OCI-LY3 (cell line): ENCODE data around the gene EIF2B1.

Experiments
- H2AFZ ChIP-seq: fragments of 200-600, 300-600 bp; shearing (Covaris generic); 2 replicates; pipeline ENCODE4 v1.6.0; 2014; ENCODE audit warnings: antibody characterized with exemption, low read depth, low read length
- H3K27ac ChIP-seq: fragments of 200-600, 300-600 bp; sonication (generic); 2 replicates; pipeline ENCODE4 v1.5.1; 2014; ENCODE audit warnings: mild to moderate bottlenecking, low read length, moderate library complexity, mixed read lengths
- H3K27me3 ChIP-seq: fragments of 200-600, 300-600 bp; sonication (generic); 2 replicates; pipeline ENCODE4 v1.6.1; 2014; ENCODE audit warnings: low read depth, low read length, mixed read lengths
- H3K36me3 ChIP-seq: fragments of 200-600, 300-600 bp; sonication (generic); replicated peaks from 2 replicates; pipeline ENCODE3; 2014; ENCODE audit warnings: low read depth, low read length, mixed read lengths
- H3K4me1 ChIP-seq: fragments of 300-600, 200-600 bp; sonication (generic); 2 replicates; pipeline ENCODE4 v1.6.1; 2014; ENCODE audit warnings: low read length, mixed read lengths
- H3K4me2 ChIP-seq: fragments of 200-600, 300-600 bp; sonication (generic); 2 replicates; pipeline ENCODE4 v1.6.1; 2014; ENCODE audit warnings: low read length, mixed read lengths
- H3K4me3 ChIP-seq: fragments of 300-600, 200-600 bp; sonication (generic); 2 replicates; pipeline ENCODE4 v1.5.1; 2014; ENCODE audit warnings: antibody characterized with exemption, mild to moderate bottlenecking, low read length, moderate library complexity
- H3K79me2 ChIP-seq: fragments of 300-600, 200-600 bp; shearing (Covaris generic); 2 replicates; pipeline ENCODE4 v1.6.1; 2014; ENCODE audit warnings: mild to moderate bottlenecking, low read length, mixed read lengths
- H3K9ac ChIP-seq: fragments of 300-600, 200-600 bp; shearing (Covaris generic); 2 replicates; pipeline ENCODE4 v1.6.0; 2014; ENCODE audit warnings: mild to moderate bottlenecking, low read length, moderate library complexity
- H3K9me3 ChIP-seq: fragments of 200-600, 300-600 bp; shearing (Covaris generic); 2 replicates; pipeline ENCODE4 v1.6.1; 2014; ENCODE audit warnings: low read length, mixed read lengths; ENCODE audit not compliant: insufficient read depth
- H4K20me1 ChIP-seq: fragments of 200-600, 300-600 bp; sonication (generic); 2 replicates; pipeline ENCODE4 v1.6.1; 2016; ENCODE audit warnings: low read length, mixed read lengths; ENCODE audit not compliant: insufficient read depth
- EZH2phosphoT487 ChIP-seq: fragments of 200-600 bp; shearing (Covaris generic); IDR thresholded peaks from 2 replicates; pipeline ENCODE4 v1.6.1; 2018; ENCODE audit warnings: antibody characterized with exemption, mixed run types, low read depth
- TF ChIP-seq, protein P1 (sequence below): fragments of 200-600, 300-600 bp; sonication (generic); IDR thresholded peaks from 2 replicates; pipeline ENCODE4 v1.5.1; 2014; ENCODE audit warnings: antibody characterized with exemption, low read length, low read depth

Gene EIF2B1

DNA sequence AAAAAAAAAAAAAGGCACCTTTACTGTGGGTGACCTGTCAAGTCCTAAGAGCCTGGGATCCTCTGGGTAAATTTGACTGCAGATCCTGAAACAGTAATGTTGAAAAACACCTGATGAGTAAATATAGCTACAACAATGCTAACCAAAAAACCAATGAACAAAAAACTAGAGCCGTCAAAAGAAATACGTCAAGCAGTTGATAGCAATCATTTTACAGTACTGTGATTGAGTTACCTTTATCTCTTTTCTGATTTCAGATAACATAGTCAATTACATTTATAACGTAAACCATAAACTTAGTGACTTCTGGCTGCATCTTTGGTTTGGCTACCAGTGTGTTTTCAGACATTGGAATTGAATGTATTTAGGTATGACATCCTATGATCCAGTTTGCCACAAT, 55.2 kb downstream of the EIF2B1 start:
- peaks cover 14% of the 10 kb centered on the region for H3K4me1 ChIP-seq
- H3K9ac ChIP-seq = no peak overlapping the region
- no peak overlapping the region for H2AFZ ChIP-seq
- H3K4me2 ChIP-seq = no peak overlapping the region
- no peaks in the 10 kb centered on the region for H3K9me3 ChIP-seq
- no peaks in the 10 kb centered on the region for H3K36me3 ChIP-seq
- TF ChIP-seq EZH2phosphoT487 = no peak
- TF ChIP-seq, protein P1, sequence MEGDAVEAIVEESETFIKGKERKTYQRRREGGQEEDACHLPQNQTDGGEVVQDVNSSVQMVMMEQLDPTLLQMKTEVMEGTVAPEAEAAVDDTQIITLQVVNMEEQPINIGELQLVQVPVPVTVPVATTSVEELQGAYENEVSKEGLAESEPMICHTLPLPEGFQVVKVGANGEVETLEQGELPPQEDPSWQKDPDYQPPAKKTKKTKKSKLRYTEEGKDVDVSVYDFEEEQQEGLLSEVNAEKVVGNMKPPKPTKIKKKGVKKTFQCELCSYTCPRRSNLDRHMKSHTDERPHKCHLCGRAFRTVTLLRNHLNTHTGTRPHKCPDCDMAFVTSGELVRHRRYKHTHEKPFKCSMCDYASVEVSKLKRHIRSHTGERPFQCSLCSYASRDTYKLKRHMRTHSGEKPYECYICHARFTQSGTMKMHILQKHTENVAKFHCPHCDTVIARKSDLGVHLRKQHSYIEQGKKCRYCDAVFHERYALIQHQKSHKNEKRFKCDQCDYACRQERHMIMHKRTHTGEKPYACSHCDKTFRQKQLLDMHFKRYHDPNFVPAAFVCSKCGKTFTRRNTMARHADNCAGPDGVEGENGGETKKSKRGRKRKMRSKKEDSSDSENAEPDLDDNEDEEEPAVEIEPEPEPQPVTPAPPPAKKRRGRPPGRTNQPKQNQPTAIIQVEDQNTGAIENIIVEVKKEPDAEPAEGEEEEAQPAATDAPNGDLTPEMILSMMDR = no peak
- H4K20me1 ChIP-seq = no peaks in the 10 kb centered on the region
- H3K79me2 ChIP-seq = peaks cover 10% of the 10 kb centered on the region
- no peak overlapping the region for H3K4me3 ChIP-seq
- no peak overlapping the region for H3K27ac ChIP-seq
- H3K27me3 ChIP-seq = no peaks in the 10 kb centered on the region

DNA sequence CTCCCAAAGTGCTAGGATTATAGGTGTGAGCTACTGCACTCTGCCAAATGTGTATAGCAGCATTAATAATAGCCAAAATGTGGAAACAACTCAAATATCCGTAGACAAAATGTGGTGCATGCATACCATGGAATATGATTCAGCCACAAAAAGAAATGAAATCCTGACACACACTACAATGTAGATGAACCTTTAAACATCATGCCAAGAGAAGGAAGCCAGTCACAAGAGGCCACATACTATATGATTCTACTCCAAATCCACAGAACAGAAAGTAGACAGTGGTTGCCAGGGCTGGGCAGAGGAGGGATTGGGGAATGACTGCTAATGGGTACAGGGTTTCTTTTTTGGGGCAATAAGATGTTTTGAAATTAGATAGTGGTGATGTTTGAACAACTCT, 56.9 kb downstream of the EIF2B1 start:
- Histone ChIP-seq H4K20me1 (no peaks in the 10 kb centered on the region), H3K9ac (no peak overlapping the region), H3K27me3 (0 out of 2 replicates have a peak, but pooled peaks cover 4% of the 10 kb centered on the region), H3K4me1 (no peaks in the 10 kb centered on the region), H3K27ac (no peak overlapping the region), H3K9me3 (no peaks in the 10 kb centered on the region), H3K4me2 (no peak overlapping the region), H3K4me3 (no peak overlapping the region), H3K36me3 (no peaks in the 10 kb centered on the region), H3K79me2 (no peaks in the 10 kb centered on the region), H2AFZ (no peak overlapping the region)
- TF ChIP-seq EZH2phosphoT487 = no peak
- TF ChIP-seq, protein P1 = no peak

GRCh38 chr12:123573870-123574269, 59.6 kb downstream of the EIF2B1 start:
- H3K4me1 ChIP-seq = no peaks in the 10 kb centered on the region
- H3K4me2 ChIP-seq = no peak overlapping the region
- TF ChIP-seq EZH2phosphoT487 = no peak
- TF ChIP-seq, protein P1 = no peak
- peaks cover 9% of the 10 kb centered on the region; the same call in 1 of the 2 replicates for H3K27me3 ChIP-seq
- H3K36me3 ChIP-seq = no peaks in the 10 kb centered on the region
- no peak overlapping the region for H3K27ac ChIP-seq
- H3K79me2 ChIP-seq = no peaks in the 10 kb centered on the region
- no peak overlapping the region for H3K9ac ChIP-seq
- H4K20me1 ChIP-seq = no peaks in the 10 kb centered on the region
- no peak overlapping the region for H3K4me3 ChIP-seq
- H3K9me3 ChIP-seq = no peaks in the 10 kb centered on the region
- H2AFZ ChIP-seq = no peak overlapping the region

- Histone ChIP-seq H2AFZ (no peak overlapping the region), H3K4me3 (no peak overlapping the region)
These were observed 61.1 kb downstream of the EIF2B1 start for GRCh38 chr12:123572391-123572790.

More at GRCh38 chr12:123572391-123572790, 61.1 kb downstream of the EIF2B1 start:
- H3K9ac ChIP-seq = no peak overlapping the region
- TF ChIP-seq EZH2phosphoT487 = no peak
- TF ChIP-seq, protein P1 = no peak
- no peak overlapping the region for H3K27ac ChIP-seq
- H3K36me3 ChIP-seq = no peaks in the 10 kb centered on the region
- no peaks in the 10 kb centered on the region for H4K20me1 ChIP-seq
- no peaks in the 10 kb centered on the region for H3K9me3 ChIP-seq
- no peak overlapping the region for H3K4me2 ChIP-seq
- peaks cover 9% of the 10 kb centered on the region; the same call in 1 of the 2 replicates for H3K27me3 ChIP-seq
- H3K4me1 ChIP-seq = no peaks in the 10 kb centered on the region
- H3K79me2 ChIP-seq = no peaks in the 10 kb centered on the region
